NCI-H1417 treated with DMSO at 0.1 percent for 48 hours (cell line): ENCODE results near the gene SIX1.

Experiments used
- DNase-seq: peaks from one replicate; lab custom pipeline; 2025; lab: John Stamatoyannopoulos, UW

Gene SIX1

DNA sequence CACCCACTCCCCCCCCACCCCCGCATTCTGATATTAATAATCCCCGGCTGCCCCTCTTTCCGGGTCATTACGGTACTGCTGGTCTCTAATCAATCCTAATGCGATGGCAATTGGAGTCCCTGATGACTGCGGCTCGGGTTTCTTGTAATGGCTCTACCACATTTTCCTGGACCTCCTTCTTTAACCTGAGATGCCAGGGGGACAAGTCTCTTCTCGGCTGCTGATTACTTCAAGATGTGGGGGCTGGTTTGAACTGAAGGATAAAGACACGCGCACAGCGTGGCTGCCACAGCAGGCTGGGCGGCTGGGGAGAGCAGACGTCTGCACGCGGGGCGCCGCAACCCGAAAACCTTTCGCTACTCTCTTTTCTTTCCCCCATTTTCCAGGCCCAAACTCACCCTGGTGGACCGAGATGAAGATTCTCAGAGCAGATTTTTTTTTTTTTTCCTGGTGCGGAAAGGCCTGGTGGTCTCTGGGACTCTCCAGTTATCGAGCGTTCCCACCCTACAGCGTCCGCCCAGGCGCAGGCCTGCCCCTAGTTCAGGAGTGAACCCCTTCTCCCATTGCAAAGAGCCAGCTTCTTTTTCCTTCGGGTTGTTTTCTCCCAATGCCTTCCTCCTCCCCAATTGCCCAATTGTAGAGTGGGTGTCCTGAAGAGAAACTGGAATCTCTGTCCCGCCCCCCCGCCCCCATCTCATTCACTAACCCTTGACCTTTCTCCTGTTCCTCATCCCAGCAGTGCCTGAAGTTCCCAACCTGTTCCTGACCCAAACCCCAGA is 6.0 kb upstream of the SIX1 start:
- DNase-seq: no peak

DNA sequence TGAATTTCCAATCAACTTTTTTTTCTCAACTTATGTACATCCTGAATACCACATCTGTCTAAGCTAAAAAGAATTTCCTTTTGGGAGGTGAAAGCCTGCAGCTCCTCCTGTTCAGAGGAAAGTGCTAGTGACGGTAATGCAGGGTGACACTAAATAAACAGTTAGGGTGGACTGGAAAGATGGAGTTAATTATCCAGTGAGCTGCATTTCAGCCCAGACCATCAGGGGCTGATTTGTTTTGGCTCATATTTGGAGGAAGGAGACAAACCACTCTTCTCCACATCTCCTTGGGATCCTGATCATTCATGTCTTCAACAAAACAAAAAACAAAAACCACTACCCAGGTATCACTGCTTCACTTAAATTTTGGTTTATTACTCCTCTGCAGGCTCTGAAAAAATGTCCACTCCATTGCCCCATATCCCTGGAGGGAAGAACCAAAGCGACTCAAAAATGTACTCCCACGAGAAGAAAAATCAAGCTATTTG is 5.1 kb upstream of the SIX1 start:
- DNase-seq: no peak

DNA sequence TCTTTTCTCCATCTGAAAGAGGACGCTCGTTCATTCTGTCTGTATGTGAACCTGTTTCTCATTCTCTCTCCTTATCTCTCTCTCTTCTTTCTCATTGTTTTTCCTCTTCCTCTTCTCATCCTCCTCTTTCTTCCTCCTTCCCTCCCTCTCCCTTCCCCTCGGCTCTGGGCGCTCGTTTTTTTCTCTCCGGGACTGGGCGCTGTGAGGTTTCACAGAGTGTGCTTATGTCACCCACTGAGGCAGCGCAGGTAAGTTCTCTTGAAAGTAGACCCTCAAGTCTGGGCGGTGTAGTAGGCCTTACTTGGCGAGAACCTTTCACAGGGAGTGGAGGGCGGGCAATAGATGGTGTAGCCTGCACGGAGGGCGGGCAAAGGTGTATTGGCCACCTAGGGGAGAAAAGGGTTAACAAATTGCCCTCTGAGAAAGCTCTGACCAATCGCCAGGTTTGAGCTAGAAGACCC is 4.5 kb upstream of the SIX1 start:
- no peak for DNase-seq

DNA sequence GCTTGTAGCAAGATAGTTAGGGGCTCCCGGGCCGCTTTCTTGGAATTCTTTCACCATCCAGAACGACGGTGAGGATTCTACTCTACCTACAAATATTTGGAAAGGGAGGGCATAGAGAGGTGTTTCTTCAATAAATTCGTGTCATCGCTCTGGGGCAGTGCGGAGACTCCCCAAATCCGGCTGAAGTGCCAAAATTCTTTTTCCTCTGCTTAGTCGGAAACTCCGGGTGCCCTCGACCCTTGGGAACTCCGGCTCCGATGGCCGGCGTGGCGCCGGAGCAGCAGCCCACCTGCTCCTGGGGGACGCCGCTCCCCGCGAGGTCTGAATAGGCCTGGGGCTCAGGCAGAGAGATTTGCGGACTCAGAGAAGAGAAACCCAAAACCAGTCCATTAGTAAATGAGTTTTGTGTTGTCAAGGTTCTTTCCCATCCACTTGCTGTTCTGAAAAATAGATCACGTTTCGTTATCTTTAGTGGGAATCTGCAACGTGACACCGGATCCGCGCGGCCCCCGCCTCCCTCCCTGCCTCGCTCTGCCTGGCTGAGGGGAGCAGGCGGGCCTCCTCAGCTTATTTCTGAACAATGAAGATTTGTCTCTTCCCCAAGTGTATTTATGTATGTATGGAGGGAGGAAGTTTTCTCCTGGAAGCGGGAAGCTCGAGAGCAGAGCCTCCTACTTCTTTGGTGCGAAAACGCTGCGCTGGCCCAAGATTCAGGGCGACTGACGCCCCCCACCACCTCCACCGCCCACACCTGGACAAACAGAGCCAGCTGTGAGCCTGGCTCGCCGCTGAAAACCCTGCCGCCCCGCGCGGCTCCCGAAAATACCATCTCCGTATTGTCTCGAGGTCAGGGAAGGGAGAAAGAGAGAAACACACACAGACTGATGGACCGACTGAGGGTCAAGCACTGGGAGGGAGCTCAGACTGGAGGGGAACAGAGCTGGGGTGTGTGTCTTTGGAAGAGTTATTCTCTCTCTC is 3.7 kb upstream of the SIX1 start:
- no peak for DNase-seq

DNA sequence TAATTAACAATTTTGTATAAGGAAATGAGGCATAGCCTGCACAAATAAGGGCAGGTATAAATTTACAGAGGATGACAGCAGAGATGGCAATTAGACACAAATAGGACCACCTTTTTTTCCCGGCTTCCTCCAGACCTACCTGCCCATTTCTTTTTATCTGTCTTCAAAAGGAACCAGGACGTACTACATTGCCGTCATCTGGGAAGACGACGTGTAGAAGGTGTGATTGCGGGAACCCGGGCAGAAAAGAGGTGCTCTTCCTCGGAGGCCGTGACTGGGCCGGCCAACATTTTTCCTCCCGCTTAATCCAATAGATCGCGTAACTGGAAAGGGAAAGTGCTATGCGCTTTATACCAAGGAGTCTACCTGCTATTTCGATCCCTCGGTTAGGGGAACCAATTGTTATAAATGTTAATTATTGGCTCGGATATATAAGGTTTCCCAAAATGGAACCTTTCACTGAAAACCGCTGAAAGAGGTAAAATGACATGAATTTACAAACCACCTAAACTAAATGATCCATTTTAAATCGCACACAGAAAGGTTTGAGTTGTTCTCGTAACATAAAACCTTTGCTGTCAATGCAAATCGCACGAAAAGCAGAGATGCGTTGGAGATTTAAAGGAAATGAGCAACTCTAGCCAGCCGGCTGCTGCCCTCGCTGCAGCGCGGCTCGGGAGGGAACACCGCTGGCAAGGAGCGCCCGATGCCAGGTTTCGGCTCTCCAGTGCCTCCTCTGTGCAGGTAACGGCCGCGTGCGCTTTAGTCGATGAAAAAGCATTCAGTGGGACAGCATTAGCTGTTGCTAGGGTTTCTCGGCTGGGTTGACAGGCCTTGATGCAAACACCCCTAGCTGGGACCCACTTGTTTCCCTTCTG is 2.8 kb upstream of the SIX1 start:
- DNase-seq: no peak

DNA sequence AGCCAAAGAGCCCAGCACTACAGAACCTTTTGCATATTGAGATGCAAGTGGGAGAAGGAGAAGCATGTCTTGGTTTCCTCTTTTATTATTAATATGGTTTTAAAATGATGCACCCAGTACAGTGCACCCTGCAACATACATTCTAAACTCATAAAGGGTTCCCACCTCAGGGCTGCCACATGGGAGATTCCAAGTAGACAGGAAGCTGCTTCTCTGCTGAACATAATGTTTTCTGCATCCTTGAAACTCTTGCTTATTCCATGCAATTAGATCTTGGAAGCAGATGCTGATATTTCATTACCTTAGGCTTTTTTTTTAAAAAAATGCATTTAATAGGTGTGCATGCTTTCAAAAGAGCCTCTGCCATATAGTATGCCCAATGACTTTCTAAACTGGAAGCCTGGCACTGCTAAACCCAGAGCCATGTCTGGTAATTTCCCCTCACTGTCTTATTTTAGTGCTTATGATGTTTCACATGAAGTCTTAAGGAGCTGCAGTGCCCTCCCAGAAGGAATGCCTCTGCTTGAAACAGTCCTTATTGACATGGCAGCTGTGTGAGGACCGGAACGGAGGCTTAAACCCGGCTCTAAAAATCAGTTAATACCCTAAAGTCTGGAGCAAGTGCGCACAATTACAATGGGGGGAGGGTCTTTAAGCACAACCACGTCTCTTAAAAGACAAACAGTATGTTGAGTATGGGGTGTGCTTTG is 2.0 kb upstream of the SIX1 start:
- no peak for DNase-seq

DNA sequence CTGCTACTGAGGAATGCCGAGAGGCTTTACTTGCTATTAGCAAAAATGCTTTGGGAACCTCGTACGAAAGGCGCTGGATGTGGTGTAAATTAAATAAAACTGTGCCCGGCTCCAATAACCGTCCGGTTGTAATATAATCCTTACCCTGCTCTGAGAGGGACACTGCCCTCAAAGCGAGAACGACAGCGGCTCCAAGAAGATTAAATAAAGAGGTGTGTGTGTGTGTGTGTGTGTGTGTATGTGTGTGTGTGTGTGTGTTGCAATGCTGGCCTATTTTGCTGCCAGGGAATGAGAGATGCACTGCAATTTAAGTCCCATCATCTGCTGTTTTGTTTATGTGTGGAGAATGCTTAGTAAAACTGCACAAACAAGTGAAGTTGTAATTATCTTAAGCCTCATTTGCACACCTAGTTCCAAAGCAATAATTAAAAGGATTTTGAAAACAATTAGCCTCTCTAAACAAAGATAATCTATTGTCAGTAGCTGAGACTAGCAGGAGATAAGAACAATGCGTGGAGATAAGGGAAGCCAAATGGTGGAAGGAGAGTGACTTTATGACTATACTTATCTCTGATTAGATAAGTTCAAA is 1.2 kb upstream of the SIX1 start:
- DNase-seq: no peak

DNA sequence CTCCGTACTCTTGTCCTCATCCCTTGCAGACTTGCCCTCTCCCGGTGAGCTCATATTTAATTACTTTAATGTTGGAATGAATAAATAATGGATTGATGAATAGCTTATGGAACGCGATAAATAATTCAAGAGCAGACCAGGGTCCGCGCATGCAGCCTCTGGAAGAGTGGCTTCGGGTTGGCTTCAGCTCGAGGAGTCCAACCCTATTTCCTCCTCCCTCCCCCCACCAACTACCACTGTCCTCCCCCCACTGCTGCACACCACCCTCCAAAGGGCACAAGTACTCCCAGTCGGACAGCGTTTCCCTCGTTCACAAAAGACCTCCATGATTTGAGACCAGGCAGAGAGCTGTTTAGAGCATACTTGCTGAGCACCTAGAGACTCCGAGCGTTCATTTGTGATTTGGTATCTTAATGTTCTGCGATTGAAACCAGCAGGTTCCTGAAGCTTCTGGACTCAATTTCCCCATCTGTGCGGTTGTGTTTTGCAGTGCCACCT is 647 bp upstream of the SIX1 start:
- no peak for DNase-seq

DNA sequence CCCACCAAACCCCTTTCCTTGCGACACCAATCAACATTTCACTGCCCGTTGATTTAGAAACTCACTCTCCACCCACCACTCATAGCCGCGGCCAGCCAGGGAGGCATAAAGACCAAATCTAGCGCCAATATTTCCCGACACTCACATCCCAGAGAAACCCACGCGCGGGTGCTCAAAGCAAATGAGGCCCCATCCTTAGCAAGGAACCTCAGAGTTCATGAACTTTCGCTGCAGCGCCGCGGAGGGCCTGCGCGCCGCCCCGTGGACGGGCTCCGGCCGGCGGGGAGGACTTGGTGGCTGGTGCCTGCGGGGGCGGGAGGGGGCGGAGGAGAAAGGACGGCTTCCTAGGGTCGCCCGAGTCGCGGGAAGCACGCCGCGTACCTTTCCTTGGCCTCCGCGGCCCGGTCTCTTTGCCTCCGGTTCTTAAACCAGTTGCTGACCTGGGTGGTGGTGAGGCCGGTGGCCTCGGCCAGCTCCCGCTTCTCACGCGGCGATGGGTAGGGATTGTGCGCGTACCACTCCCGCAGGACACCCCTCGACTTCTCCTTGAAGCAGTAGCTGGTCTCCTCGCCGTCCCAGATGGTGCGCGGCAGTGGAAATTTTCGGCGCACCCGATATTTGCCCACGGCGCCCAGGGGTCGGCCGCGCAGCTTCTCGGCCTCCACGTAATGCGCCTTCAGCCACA is 886 bp downstream of the SIX1 start:
- no peak for DNase-seq

DNA sequence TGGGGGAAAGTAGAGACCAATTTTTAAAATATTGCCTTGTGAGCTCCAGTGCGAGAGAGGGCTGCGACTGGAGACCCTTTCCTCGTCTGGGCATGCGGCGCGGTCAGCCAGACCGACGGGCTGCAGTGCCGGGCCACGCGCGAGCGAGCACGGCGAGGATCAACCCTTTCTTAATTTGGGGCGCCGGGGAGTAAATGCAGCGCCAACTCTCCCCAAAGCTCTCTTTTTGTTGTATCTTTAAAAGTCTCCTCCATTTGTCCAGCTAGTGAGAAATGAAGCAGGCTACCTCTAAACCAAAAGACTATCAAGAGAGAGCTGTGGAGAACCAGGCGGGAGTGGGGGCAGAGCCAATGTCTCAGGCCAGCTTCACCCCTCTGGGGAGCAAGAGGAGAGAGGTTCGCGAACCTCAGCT is 1.4 kb downstream of the SIX1 start:
- no peak for DNase-seq

DNA sequence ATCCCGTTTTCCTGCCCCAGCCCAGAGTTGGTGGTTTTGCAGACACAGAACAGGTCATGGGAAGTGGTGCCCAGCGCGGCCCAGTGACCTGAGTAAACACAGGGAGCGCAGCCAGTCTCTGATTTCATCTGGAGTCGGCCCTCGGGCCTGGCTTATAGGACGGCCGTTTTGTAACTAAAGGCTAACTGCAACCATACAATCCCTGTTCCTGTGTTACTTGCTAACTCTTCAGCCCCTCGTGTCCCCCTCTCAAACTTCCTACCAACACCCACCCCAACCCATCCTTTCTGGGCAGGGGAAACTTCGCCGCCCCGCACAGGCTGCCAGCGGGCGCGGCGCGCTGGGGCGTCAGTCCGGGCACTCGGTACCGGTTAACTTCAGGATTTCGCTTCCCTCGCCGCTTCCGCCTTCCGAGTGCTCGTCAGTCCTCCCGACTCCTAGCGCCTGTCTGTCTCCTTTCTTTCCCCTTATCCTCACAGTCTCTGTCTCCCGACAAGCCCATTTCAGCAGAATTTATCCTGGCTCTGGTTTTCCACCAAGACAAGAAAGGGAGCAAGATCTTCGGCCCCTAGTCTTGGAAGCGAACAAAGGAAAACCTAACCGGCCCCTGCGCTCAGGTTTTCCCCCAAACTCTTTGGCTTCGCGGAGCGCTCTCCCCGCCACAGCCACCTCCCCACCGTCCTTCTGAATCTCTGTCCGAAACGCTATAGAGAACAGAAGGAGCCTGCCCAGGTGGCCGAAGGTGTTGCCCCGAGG is 2.0 kb downstream of the SIX1 start:
- no peak for DNase-seq

DNA sequence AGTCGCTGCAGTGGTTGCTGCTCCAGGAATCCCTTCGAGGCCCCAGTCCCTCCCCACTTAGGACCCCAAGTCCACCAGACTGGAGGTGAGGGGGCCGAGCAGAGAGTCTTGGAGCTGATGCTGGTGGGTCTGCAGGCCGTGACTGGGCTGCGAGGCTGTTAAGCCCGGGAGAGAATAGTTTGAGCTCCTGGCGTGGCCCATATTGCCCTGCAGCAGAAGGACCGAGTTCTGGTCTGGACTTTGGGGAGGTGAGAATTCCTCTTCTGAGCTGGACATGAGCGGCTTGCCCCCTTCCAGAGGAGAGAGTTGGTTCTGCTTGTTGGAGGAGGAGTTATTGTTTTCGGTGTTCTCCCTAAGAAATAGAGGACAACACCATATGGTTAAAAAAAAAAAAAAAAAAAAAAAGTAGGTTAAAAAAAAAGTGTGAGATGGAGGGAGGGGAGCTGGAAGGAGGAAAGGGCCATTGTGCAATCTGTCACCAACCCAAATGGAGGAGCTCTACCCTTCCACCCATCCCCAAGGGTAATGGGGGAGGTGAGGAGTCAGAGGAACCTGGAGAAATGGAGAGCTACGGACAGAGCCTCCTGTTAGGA is 3.0 kb downstream of the SIX1 start:
- DNase-seq: no peak

DNA sequence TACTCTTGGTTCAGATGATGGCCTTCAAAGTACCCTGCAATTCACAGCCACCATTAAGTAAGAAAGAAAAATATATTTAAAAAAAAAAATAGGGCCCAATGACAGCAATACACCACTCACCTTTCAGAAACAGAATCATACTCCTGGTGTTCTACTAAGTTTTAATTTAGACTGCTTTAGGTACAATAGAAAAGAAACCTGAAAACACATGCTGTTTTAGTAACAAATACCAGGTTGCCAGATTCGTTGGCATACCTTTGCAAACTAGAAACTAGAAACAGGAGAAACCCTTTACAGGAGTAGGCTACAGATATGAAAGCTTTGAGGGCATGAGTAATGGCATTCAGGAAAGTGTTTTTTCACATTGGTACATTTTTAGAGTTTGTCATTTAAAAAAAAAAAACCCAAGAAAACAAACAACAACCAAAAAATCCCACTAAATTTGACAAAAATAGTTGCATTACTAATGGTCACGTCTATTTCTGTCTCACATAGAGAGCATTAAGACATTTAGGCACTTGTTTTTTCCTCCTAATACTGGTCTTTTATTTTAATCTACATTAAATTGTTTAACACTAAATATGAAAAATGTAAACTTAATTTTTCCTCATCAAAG is 4.0 kb downstream of the SIX1 start:
- DNase-seq: no peak

DNA sequence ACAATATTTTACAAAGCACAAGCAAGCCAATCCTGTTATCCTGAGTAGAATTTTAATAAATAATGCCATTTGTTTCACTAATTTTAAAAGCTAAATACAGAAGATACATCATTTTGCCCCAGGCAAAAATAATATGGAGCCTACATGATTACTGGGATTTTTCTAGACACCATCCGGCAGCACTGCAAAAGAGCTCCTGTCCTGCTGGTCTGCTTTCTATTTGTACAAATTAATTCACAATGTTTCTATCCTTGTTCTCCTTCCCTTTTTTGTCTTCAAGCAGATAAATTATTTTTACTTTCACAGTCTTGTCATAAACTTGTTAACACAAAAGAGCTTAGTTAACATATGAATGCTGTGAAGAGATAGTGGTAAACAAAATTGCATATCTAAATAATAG is 4.6 kb downstream of the SIX1 start:
- no peak for DNase-seq

DNA sequence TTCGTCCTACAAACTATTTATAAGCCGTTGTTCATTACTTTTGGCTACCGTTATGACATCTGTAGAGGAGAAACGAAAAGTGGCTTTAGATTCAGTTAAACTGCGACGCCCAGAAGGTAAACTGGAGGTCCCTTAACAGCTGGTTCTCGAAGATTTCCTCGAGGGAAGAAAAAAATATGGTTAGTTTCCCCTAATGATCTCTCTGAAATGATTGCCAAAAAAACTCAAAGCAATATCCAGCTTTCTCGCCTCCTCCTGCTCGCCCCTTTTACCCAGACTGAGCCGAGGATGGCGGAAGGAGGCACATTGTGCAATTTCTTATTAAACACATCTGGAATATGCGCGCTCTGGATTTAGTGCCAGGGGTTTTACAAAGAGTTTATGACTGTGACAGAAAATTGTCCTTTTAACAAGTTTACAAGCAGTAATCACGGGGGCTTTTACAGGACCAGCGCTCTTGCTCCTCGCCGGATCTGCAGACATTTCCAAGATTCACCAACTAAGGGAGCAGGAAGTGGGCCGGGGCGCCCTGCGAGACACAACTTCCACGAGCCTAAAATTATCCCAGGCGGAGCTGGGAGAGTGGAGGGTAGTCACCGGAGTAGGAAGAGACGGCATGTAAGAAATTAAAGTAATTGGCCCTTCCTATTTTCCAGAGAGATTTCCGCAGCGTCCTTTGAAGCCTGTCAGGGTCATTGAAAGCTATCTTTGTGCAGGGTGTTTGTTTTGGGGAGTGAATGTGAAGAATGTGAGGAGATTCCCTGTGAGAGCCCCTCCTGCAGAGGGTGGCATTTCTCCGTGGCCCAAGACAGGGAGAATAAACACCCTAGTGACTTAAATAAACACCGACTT is 5.6 kb downstream of the SIX1 start:
- no peak for DNase-seq

DNA sequence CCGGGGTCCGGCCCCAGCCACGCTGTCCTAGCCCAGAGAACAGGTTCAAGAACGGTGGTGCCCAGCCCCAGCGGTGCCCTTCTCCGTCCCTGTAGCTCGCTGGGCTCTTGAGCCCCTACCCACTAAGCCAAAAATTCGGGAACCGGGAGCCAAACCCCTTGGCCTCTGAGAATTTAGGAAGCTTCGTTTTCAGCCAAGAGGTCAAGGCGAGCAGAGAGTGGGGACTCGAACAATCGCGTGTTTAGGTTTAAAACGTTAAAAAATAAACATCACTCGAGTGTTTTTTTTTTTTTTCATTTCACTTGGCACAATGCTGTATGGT is 6.2 kb downstream of the SIX1 start:
- no peak for DNase-seq

DNA sequence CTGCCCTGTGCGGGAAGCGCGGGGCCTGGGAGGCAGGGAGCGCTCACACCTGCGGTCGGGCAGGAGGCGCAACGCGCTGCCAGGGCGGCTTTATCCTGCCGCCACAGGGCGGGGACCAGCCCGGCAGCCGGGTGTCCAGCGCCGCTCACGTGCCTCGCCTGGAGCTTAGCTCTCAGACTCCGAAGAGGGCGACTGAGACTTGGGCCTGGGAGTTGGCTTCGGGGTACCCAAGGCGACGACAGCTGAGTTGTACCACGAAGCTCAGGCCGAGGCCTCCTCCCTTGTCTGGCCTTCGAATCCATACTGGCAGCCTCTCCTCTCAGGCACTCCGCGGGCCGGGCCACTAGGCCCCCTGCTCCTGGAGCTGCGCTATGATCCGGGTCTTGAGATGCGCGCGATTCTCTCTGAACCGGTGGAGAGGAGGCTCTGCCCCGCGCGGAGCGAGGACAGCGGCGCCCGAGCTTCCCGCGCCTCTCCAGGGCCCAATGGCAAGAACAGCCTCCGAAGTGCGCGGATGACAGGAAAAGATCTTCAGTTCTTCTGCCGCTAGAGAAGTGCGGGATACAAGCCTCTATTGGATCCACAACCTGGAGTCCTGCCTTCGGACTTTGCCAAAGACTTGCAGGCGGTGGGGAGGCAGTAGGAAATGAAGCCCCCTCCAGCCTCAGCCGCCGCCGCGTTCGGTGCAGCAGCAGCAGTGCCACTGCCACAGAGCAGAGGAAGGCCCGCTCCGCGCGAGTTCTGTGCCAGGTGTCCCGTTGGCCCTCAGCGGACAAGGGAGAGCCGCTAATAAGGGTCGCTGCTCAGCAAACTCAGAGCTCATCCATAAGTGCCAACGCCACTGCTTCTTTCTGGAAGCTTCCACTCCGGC is 6.8 kb downstream of the SIX1 start:
- DNase-seq: no peak
